IPS DF 4.7 (cell line): Measurements from ENCODE around the gene PDPK1.
"Not testable (repeated sequence)": the region's sequence is repeated elsewhere in the genome, so short reads cannot be mapped to it uniquely, and the experiment has no call there.

Experiments used
- DNase-seq: peaks from one replicate; pipeline ENCODE4 v3.0.0-alpha.2; 2013; ENCODE audit warnings: low spot score; ENCODE audit errors: extremely low read depth

Gene PDPK1

DNA sequence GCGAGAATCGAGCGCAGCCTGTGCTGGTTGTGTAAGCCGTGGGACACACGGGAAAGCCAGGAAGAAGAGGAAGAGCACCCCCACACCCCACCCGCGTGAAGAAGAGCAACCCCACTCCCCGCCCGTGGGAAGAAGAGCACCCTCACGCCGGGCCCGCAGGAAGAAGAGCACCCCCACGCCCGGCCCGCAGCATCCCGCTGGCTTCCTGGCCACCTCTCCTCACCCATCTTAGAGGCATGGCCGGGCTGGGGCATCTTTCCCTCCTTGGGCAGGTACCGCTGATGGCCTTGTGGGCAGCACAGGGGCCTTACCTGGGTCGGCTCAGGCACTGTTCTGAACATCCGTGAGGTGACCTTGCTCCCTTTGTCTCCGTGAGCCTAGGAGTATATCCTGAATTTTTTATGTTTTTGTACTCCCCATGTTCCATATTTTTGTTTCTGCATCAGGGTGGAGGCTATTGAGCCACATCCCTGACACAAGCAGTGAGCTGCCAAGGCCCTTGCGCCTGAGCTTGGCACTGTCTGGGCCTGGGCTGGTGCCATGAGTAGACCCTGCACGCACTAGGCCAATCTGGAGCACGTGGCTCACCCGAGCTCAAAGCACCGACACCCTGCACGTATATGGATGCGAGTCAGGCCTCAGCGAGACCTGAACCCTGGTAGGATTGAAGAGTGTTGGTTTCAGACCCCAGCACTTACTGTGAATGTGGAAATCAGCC lies 73.1 kb downstream of the PDPK1 start:
- DNase-seq: no peak

DNA sequence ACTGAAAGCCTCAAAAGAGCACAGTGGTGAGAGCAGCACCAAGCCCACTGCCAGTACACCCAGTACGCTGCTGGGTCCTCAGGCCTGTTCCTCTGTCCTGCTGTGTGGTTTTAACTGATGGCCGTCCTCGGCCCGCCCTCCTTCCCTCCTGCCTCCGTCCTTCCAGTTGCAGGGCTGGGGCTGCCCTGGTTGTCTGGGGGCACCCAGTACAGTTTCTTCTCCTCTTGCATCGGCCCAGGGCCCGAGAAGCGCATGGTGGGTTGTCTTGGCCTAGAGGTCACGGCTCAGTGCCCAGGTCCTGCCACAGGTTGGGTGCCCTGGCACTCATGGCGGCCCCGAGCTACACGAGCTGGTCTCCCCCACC lies 73.7 kb downstream of the PDPK1 start:
- DNase-seq: no peak

DNA sequence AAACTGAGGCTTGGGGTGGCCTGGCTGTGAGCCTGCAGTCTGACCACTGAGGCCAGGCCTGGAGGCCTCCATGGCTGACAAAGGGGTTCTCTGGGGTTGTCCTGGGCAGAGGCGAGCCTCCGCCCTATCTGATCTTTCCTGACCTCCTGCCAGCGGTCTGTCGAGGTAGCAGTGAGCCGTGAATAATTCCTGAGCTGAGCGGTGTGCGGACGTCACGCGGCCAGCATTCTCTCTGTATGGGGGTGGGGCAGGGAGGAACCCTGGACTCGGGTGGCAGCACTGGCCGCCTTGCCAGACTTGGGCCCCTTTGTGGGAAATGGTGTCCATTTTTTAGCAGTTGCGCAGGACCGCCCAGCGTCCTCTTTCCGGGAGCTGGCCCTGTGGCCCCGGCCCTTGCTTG lies 74.1 kb downstream of the PDPK1 start:
- not testable (repeated sequence) for DNase-seq

DNA sequence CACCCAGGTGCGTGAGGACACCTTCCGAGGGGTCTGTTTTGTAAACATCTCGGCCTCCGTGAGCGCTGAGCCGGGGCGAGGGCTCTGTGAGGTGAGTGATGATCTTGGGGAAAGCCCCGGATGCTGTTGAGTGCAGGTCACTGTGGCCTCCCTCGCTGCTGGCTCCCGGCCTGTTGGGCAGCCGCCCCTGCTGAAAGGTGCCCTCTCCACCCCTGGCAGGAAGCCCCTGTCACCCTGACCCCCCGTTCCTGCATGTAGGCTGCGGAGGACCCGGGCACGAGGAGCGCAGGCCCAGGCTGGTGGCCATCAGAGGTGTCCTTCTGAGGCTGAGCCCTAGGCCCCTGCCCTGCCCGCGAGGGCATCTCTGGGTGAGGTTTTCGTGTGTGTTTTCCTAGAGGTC lies 75.4 kb downstream of the PDPK1 start:
- not testable (repeated sequence) for DNase-seq

DNA sequence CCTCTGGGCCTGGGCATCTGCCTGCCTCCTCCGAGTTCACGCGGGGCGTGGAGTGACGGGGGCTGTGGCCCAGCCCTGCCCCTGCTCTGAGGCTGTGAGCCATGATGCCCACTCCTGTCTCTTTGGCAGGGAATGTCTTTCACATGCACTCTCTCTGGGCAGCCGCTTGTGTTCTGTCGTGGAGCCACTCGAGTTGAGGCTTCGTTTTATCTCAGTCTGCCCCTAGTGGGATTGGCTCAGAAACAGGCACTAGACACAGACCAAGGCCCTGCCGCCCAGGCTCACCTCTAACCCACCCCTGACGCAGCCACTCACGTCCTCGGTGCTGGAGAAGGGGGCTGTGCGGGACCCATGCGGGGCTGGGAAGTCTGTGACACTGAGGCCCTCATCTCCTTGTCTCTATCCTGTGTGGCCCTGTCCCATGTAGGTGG lies 77.0 kb downstream of the PDPK1 start:
- DNase-seq: no peak

DNA sequence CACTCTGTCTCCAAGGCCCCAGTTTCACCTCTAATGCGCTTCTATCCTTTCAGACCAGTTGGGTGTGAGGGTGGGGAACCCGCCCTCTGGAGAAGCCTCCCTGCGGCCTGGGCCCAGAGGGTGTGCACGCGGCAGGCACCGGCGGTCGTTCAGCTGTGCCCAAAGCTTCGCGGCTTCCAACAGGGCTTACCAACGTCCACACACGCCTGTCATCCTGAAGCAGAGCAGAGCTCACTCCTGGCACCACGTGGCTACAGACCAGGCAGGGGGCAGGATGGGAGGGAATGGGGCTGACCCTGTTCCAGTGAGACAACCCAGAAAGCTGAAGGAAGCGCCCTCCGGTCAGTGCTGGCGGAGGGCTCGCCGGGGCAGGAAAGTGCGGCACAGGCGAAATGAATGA lies 81.1 kb downstream of the PDPK1 start:
- not testable (repeated sequence) for DNase-seq

DNA sequence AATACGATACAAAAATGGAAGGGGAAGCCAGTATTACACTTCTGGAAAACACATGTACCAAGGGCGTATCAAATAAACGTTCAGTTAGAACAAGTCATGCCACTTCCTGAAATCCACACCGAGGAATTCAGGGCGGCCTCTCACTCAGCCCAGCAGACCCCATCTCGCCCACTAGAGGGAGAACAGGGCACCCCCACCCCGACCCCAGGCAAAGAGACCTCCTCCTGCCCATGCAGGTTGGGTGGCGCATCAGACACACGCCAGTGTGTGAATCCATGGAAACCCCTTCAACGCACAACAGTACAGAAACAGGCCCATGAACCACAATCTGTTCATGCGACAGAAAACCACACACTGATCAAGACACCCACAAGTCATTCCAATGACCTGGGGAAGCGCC lies 81.8 kb downstream of the PDPK1 start:
- DNase-seq: not testable (repeated sequence)

DNA sequence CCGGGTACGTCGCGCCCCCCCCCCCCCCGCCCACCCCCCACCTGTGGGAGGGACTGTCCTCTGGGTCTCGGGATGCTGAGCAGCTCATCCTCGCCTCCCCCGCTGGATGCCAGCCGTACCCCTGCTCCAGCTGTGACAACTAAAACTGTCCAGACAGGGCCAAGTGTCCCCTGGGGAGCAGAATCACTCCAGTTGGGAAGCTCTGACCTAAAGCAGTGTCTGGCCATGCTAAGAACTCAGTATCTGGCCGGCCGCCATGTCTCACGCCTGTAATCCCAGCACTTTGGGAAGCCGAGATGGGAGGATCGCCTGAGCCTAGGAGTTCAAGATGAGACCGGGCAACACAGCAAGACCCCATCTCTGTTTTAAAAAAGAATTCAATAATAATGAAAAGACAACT lies 83.0 kb downstream of the PDPK1 start:
- not testable (repeated sequence) for DNase-seq

DNA sequence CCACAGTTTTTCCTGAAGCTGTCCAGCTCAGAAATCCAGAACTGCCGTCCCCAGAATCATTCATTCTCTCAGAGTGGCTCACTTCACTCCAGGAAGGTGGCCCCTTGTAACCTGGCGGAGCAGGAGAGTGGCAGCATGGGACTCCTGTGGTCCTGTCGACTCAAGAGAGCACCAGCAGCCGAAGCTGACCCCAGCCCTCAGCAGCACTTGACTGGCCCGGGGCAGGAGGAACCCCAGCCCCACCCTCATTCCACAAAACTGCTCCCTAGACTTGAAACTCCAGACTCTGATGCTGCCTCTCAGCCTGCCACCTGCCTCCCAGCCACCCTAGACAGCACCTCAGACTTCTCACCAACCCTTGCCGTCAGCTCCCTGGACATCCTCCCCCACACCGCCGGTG lies 83.6 kb downstream of the PDPK1 start:
- not testable (repeated sequence) for DNase-seq

DNA sequence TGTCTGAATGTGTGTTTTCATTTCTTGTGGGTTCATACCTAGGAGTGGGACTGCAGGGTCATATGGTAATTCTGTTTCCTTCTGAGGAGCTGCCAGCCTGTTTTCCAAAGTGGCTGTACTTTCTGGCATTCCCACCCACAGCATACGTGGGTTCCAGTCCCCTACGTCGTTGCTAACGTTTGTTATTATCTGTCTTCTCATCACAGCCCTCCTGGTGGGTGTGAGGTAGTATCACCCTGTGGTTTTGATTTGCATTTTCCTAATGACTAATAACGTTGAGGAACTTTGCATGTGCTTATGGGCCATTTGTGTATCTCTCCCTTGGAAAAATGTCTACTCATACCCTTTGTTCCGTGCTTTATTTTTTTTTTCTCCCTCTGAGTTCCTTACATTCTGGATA lies 89.3 kb downstream of the PDPK1 start:
- not testable (repeated sequence) for DNase-seq

DNA sequence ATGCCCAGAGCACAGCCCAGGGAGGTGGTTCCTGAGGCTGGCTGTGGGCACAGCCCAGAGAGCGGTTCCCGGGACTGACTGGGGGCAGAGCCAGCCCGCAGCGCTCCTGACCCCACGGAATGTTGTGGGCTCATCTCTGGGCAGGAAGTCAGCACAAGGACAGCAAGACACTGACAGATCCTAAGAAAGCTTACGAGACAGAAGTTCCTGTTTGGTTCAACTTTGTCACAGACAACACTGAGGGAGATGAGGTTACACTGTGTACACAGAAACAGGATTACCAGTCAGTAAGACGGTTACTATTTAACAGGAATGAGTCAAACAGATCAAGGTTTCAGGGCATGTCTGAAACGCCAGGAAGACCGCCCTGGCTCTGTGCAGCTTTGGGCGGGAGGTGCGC lies 93.4 kb downstream of the PDPK1 start:
- not testable (repeated sequence) for DNase-seq

DNA sequence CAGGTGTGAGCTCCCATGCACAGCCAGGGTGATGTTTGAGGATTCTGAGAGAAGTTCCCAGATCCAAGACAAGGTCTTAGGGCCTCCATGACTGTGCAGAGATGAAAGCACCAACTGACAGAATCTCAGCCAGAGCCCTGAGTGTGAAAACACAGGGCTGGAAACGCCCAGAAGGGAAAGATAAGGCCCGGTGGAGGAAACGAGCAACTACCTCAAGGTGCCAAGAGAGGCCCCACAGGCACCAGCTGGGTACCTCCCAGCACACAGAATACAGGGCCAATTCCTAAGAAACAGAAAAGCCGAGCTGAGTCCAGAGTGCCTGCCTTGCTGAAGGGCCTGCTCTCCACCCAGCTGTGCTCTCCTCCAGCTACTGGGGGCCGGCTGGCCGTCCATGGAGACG lies 94.5 kb downstream of the PDPK1 start:
- DNase-seq: not testable (repeated sequence)

DNA sequence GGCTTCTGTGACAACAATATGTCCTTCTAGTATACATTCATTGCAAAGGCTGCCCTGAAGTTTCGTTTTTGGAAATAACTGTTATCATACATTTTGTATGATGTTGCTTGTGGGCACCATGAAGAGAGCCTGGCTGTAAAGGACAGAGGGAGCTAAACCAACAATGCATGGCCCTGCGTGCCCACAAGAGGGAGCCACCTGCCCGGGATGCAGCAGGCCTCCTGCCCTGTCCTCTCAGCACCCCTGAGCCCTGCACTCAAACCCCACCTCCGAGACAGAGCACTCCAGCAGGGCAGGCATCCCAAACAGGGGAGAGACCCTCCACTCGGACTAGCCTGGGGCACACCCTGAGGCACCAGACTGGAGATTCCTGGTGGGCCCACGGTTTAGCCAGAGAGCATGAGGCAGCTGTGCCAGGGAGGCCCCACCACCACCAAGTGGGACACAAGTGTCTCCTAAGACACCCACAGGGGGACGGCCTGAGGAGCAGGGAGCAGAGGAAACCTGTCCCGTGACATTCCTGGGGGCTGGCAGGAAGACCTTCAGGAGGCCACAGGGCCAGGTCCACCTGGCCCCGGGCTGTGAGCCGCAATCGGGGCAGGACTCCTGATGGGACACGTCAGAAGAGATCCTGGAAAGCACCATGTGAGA lies 101.4 kb downstream of the PDPK1 start:
- not testable (repeated sequence) for DNase-seq

DNA sequence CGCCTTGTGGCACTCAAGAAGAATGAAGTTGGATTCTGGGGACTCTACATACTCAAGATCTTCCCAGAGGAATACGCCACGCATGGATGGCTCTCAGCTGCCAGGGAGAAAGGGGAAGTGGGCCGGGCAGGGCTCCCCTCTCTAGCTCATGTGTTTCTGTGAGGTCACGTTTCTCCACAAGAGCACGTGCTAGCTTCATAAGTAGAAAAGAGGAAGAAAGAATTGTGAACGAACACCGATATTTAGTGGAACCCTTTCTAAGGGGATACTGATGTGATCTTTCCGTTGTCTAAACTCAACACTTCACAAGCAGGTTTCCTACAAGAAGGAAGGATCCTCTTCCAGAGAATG lies 101.9 kb downstream of the PDPK1 start:
- not testable (repeated sequence) for DNase-seq

DNA sequence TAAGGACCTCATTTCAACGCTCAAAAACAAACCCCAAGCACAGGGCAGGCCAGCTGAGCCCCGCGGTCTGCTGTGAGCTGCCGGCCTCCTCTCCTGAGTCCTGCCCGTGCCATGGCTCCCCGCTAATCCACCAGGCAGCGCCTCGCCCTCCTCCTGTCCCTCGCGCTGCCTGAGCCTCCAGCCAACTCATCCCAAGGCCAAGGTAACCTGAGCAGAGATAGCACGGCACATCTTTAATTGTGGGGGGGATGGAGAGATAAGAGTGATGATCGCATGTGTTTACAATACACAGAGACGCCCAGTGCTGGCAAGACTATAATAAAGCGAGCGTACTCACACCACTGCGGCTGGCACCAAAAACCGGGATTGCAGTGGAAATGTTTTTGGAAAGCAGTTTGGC lies 104.7 kb downstream of the PDPK1 start:
- not testable (repeated sequence) for DNase-seq

DNA sequence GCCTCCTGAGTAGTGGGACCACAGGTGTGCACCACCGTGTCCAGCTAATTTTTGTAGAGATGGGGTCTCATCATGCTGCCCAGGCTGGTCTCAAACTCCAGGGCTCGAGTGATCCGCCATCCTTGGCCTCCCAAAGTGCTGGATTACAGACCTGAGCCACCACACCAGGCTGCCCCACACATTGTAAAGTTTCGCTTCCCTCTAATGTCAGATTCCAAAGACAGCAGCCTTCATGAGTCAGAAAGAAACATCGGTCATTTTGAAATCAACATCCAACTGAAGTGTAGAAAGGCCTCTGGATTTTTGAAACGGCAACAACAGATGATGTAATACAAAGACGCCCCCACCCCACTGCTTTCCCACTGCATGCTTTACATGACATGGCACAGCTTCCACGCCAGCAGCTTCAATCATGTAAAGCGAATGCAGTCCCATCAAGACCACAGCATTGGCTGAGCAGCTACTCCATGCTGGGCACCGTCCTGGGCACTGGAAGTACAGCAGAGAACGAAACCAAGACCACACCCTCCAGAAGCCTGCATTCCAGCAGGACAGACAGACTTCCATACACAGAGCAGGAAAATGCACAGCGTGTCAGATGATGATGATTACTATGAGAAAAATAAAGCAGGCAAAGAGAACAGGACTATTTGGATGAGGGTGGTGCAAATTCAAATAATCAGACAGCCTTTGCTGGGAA lies 107.1 kb downstream of the PDPK1 start:
- not testable (repeated sequence) for DNase-seq

DNA sequence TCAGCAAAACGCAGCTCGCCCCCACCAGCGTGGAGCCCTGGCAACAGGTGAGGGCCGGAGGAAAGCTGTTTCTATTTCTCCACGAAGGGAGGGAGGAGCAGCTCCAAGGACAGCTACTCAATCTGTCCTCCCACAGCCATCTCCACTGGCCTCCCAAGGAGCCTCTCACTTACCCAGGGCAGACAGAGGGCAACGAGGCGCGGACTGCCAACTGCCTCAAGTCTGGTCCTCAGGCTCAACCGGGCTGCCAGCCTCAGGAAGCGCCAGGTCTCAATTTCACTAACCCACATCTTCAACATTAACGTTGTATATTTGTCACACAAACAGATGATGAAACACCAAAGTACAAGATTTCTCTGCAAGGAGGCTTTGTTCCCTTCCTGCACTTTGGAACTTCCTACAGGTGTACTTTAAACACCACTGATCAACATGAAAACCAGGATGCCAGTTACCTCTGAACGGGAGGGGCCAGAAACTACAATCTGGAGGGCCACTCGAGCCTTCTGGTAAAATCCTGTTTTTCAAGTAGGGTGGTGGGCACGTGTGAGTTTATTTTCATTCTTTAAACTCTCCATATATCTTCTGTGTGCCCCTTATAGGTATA lies 113.5 kb downstream of the PDPK1 start:
- DNase-seq: not testable (repeated sequence)
